Activated B cell treated with CpG ODN at 0.5 μM for 24 hours (primary cell): Measurements from ENCODE around the gene TMEM135. TPM values are rescaled to one million over a fixed set of nuclear protein-coding genes. Genes with fewer than 3 reads are reported as not detected.

Experiments used
- ATAC-seq: fragments of 200-7000 bp; cut with Tn5 transposase; one replicate; pipeline ENCODE4 v1.10.0; 2021; ENCODE audit warnings: low read depth, mild to moderate bottlenecking, moderate library complexity
- CTCF ChIA-PET: fragments of 350-600 bp; sonication (Branson Sonifier 250); formaldehyde crosslinking; loops from one replicate; lab custom pipeline; 2021; ENCODE audit warnings: antibody characterized with exemption; lab: Charles Lee
- POLR2A ChIA-PET: fragments of 350-600 bp; sonication (Branson Sonifier 250); formaldehyde crosslinking; loops from one replicate; lab custom pipeline; 2021; ENCODE audit warnings: antibody characterized with exemption; lab: Charles Lee
- DNase-seq: peaks from one replicate; pipeline ENCODE4 v3.0.0; 2022
- H3K27ac Mint-ChIP-seq: one replicate; pipeline ENCODE4 v1.8.0; 2020; ENCODE audit warnings: mixed read lengths
- H3K27me3 Mint-ChIP-seq: one replicate; pipeline ENCODE4 v1.8.0; 2021; ENCODE audit warnings: mixed read lengths
- H3K36me3 Mint-ChIP-seq: one replicate; pipeline ENCODE4 v1.8.0; 2021; ENCODE audit warnings: low read depth, mixed read lengths
- H3K4me1 Mint-ChIP-seq: one replicate; pipeline ENCODE4 v1.8.0; 2021; ENCODE audit warnings: mixed read lengths
- H3K4me3 Mint-ChIP-seq: one replicate; pipeline ENCODE4 v1.8.0; 2020; ENCODE audit warnings: mild to moderate bottlenecking, mixed read lengths
- H3K9me3 Mint-ChIP-seq: one replicate; pipeline ENCODE4 v1.8.0; 2020; ENCODE audit warnings: mixed read lengths
- CTCF ChIP-seq: fragments of 200-600 bp; IDR thresholded peaks from one replicate; pipeline ENCODE4 v1.8.0; 2022; ENCODE audit warnings: antibody characterized with exemption, mild to moderate bottlenecking
- intact Hi-C: fragments of 100-400 bp; cut with micrococcal nuclease; formaldehyde crosslinking; loops from one replicate; pipeline ENCODE4 v1.15.1; 2024
- total RNA-seq: library from RNA; stranded (reverse); gene quantifications from 2 replicates; pipeline ENCODE4 v1.2.3, GENCODE V29; 2022

TMEM135 gene
- total RNA-seq, 1 donor from 2014 or later: 10.1 TPM

GRCh38 chr11:87301785-87302540 is 264.2 kb downstream of the TMEM135 start:
- ChIA-PET CTCF (interaction anchor here (1.0 kb wide), 1 partner anchor 13 kb away, joined by 3 read pairs; no protein-coding TSS in a partner anchor), POLR2A (no interaction called here)
- no peaks in the 10 kb centered on the region for H3K9me3 Mint-ChIP-seq
- no peak overlapping the region for H3K27ac Mint-ChIP-seq
- intact Hi-C loops: no loop called here
- ATAC-seq (no peak), DNase-seq (no peak)
- no peaks in the 10 kb centered on the region for H3K4me1 Mint-ChIP-seq
- peaks cover 8% of the 10 kb centered on the region for H3K36me3 Mint-ChIP-seq
- H3K27me3 Mint-ChIP-seq: no peaks in the 10 kb centered on the region
- TF ChIP-seq CTCF: no peak
- H3K4me3 Mint-ChIP-seq: no peak overlapping the region

- POLR2A ChIA-PET: no interaction called here
- ATAC-seq: no peak
- Mint-ChIP-seq H3K36me3 (peaks cover 8% of the 10 kb centered on the region), H3K27me3 (no peaks in the 10 kb centered on the region), H3K9me3 (no peaks in the 10 kb centered on the region), H3K4me1 (no peaks in the 10 kb centered on the region), H3K27ac (no peak overlapping the region), H3K4me3 (no peak overlapping the region)
- DNase-seq: no peak
- CTCF ChIA-PET: no interaction called here
- no peak for TF ChIP-seq CTCF
- intact Hi-C loops: no loop called here
Measured at GRCh38 chr11:87304412-87304811, 266.7 kb downstream of the TMEM135 start.

- H3K4me3 Mint-ChIP-seq: no peak overlapping the region
- H3K27me3 Mint-ChIP-seq: no peaks in the 10 kb centered on the region
- H3K36me3 Mint-ChIP-seq: peaks cover 11% of the 10 kb centered on the region
- no peak for ATAC-seq
- H3K4me1 Mint-ChIP-seq: no peaks in the 10 kb centered on the region
- no peak overlapping the region for H3K27ac Mint-ChIP-seq
- ChIA-PET POLR2A (no interaction called here), CTCF (no interaction called here)
- H3K9me3 Mint-ChIP-seq: no peaks in the 10 kb centered on the region
- intact Hi-C loops: no loop called here
- TF ChIP-seq CTCF: no peak
- DNase-seq: no peak
Measured at GRCh38 chr11:87306262-87306851, 268.6 kb downstream of the TMEM135 start.

- no peaks in the 10 kb centered on the region for H3K27me3 Mint-ChIP-seq
- TF ChIP-seq CTCF: no peak
- H3K9me3 Mint-ChIP-seq: no peaks in the 10 kb centered on the region
- no peak overlapping the region for H3K27ac Mint-ChIP-seq
- intact Hi-C loops: no loop called here
- peaks cover 11% of the 10 kb centered on the region for H3K36me3 Mint-ChIP-seq
- CTCF ChIA-PET: no interaction called here
- no peaks in the 10 kb centered on the region for H3K4me1 Mint-ChIP-seq
- POLR2A ChIA-PET: interaction anchor here (0.5 kb wide), 1 partner anchor 14 kb away, joined by 3 read pairs; no protein-coding TSS in a partner anchor
- no peak overlapping the region for H3K4me3 Mint-ChIP-seq
- ATAC-seq: no peak
- DNase-seq: no peak
Measured at GRCh38 chr11:87307101-87307500, 269.4 kb downstream of the TMEM135 start.

GRCh38 chr11:87315229-87315628 is 277.5 kb downstream of the TMEM135 start:
- Mint-ChIP-seq H3K36me3 (peaks cover 9% of the 10 kb centered on the region), H3K27me3 (no peaks in the 10 kb centered on the region), H3K4me1 (no peaks in the 10 kb centered on the region), H3K27ac (no peak overlapping the region), H3K4me3 (no peak overlapping the region), H3K9me3 (no peaks in the 10 kb centered on the region)
- ChIA-PET POLR2A (no interaction called here), CTCF (no interaction called here)
- TF ChIP-seq CTCF: no peak
- ATAC-seq: no peak
- DNase-seq: no peak
- intact Hi-C loops: no loop called here
